A673 (cell line): Measurements from ENCODE around the gene FIGNL1. TPM values are rescaled to one million over a fixed set of nuclear protein-coding genes. Genes with fewer than 3 reads are reported as not detected.

ENCODE experiments used
- BruUV-seq: library from RNA; stranded (reverse); fragments of 400-500 nt; replicated peaks from 2 replicates; lab custom pipeline; 2021; lab: Mats Ljungman, UMichigan
- CTCF ChIA-PET: fragments of 300-600 bp; sonication (Branson Sonifier 250); formaldehyde crosslinking; loops from one replicate; lab custom pipeline; 2022; ENCODE audit warnings: antibody characterized with exemption; lab: Charles Lee
- POLR2A ChIA-PET: fragments of 300-600 bp; sonication (Branson Sonifier 250); formaldehyde crosslinking; loops from one replicate; lab custom pipeline; 2022; ENCODE audit warnings: antibody characterized with exemption; ENCODE audit not compliant: low non-redundant PET; lab: Charles Lee
- DNase-seq: peaks from one replicate; pipeline ENCODE4 v3.0.0-alpha.2; 2015; ENCODE audit warnings: low spot score
- H3K27ac ChIP-seq: fragments of 200-600 bp; sonication (generic); 2 replicates; pipeline ENCODE4 v1.5.1; 2016; ENCODE audit warnings: mixed run types, low read depth, mild to moderate bottlenecking, mixed read lengths, antibody characterized with exemption, low read length; ENCODE audit not compliant: poor library complexity, severe bottlenecking
- H3K27me3 ChIP-seq: fragments of 200-600 bp; sonication (generic); replicated peaks from 2 replicates; pipeline ENCODE4 v1.6.1; 2017; ENCODE audit warnings: mixed run types, low read depth, mild to moderate bottlenecking, mixed read lengths, antibody characterized with exemption, low read length; ENCODE audit not compliant: insufficient read depth, poor library complexity
- H3K36me3 ChIP-seq: fragments of 200-600 bp; sonication (generic); 2 replicates; pipeline ENCODE4 v1.6.1; 2016; ENCODE audit warnings: mixed run types, mild to moderate bottlenecking, mixed read lengths, antibody characterized with exemption, low read length; ENCODE audit not compliant: insufficient read depth, poor library complexity, severe bottlenecking
- H3K4me1 ChIP-seq: fragments of 200-600 bp; sonication (generic); 2 replicates; pipeline ENCODE4 v1.6.1; 2017; ENCODE audit warnings: mixed run types, mild to moderate bottlenecking, mixed read lengths, antibody characterized with exemption, low read length; ENCODE audit not compliant: insufficient read depth, poor library complexity, severe bottlenecking
- H3K4me3 ChIP-seq: fragments of 200-600 bp; sonication (generic); 2 replicates; pipeline ENCODE4 v1.5.1; 2016; ENCODE audit warnings: low read depth, mixed run types, mild to moderate bottlenecking, mixed read lengths, low read length; ENCODE audit not compliant: poor library complexity, severe bottlenecking
- H3K9me3 ChIP-seq: fragments of 200-600 bp; sonication (generic); 2 replicates; pipeline ENCODE4 v1.6.1; 2016; ENCODE audit warnings: mixed run types, low read depth, mild to moderate bottlenecking, mixed read lengths, antibody characterized with exemption, low read length; ENCODE audit not compliant: poor library complexity, severe bottlenecking
- CTCF ChIP-seq: fragments of 300-800, 200-600 bp; sonication (generic); conservative IDR thresholded peaks from 2 replicates; pipeline ENCODE4 v1.5.1; 2017; ENCODE audit warnings: low read depth, mild to moderate bottlenecking, antibody characterized with exemption, low read length, moderate library complexity, mixed read lengths
- EZH2 ChIP-seq: fragments of 200-600 bp; sonication (generic); IDR thresholded peaks from 2 replicates; pipeline ENCODE4 v1.6.1; 2017; ENCODE audit warnings: borderline replicate concordance, low read depth, mild to moderate bottlenecking, mixed read lengths, antibody characterized with exemption, low read length; ENCODE audit not compliant: poor library complexity, severe bottlenecking
- intact Hi-C: fragments of 100-400 bp; cut with micrococcal nuclease; formaldehyde crosslinking; loops from one replicate; pipeline ENCODE4 v1.10.0; 2022; ENCODE audit not compliant: unreplicated experiment
- total RNA-seq: library from RNA; stranded (reverse); gene quantifications from 2 replicates; pipeline ENCODE4 v1.2.3, GENCODE V29; 2021

The FIGNL1 gene
- total RNA-seq, 1 experiment from 2014 or later = 41.3 TPM

- POLR2A ChIA-PET = no interaction called here
- H3K27ac ChIP-seq = no peak overlapping the region
- TF ChIP-seq CTCF = no peak
- TF ChIP-seq EZH2 = no peak
- DNase-seq = no peak
- no peak overlapping the region for H3K4me3 ChIP-seq
- CTCF ChIA-PET = no interaction called here
- H3K9me3 ChIP-seq = no peaks in the 10 kb centered on the region
- H3K36me3 ChIP-seq = no peaks in the 10 kb centered on the region
- H3K27me3 ChIP-seq = no peaks in the 10 kb centered on the region
- H3K4me1 ChIP-seq = no peaks in the 10 kb centered on the region
- BruUV-seq = no TSS peak
- intact Hi-C loops = loop anchor here (5.0 kb wide), 1 partner anchor 210 kb away; no protein-coding TSS in a partner anchor
These were observed 16.9 kb upstream of the FIGNL1 start for GRCh38 chr7:50466815-50467585.

- Histone ChIP-seq H3K36me3 (no peaks in the 10 kb centered on the region), H3K4me3 (no peak overlapping the region), H3K4me1 (no peaks in the 10 kb centered on the region), H3K27me3 (no peaks in the 10 kb centered on the region), H3K9me3 (no peaks in the 10 kb centered on the region), H3K27ac (no peak overlapping the region)
- intact Hi-C loops = no loop called here
- no peak for TF ChIP-seq CTCF
- no peak for TF ChIP-seq EZH2
- ChIA-PET CTCF (no interaction called here), POLR2A (no interaction called here)
- DNase-seq = no peak
- BruUV-seq = no TSS peak
These were observed 12.9 kb upstream of the FIGNL1 start for GRCh38 chr7:50463035-50463434.

GRCh38 chr7:50462361-50462760 is 12.2 kb upstream of the FIGNL1 start:
- TF ChIP-seq CTCF (no peak), EZH2 (no peak)
- Histone ChIP-seq H3K27me3 (peaks cover 5% of the 10 kb centered on the region), H3K9me3 (no peaks in the 10 kb centered on the region), H3K4me1 (no peaks in the 10 kb centered on the region), H3K27ac (no peak overlapping the region), H3K4me3 (no peak overlapping the region), H3K36me3 (no peaks in the 10 kb centered on the region)
- DNase-seq = no peak
- ChIA-PET CTCF (no interaction called here), POLR2A (no interaction called here)
- no TSS peak for BruUV-seq
- intact Hi-C loops = no loop called here
